GM23338 (cell line): ENCODE data around the gene ZNF837.
A peak's percentile ranks its signal among the peaks of the same experiment; 100 is the strongest.

ENCODE experiments used
- CTCF ChIP-seq, 2 experiments: fragments of 200-600 bp in 1 of 2; sonication (generic) in 1 of 2; conservative IDR thresholded peaks; 2 replicates each; pipeline versions ENCODE4 v1.5.1 to v1.6.1; 2016 to 2017; ENCODE audit warnings: antibody characterized with exemption in 2 of 2, low read depth in 2 of 2, mild to moderate bottlenecking in 2 of 2, moderate library complexity in 1 of 2
- ETS1 ChIP-seq: IDR thresholded peaks from 2 replicates; pipeline ENCODE4 v1.6.1; 2016; ENCODE audit warnings: antibody characterized with exemption
- EZH2 ChIP-seq: fragments of 200-600 bp; sonication (generic); IDR thresholded peaks from one replicate; pipeline ENCODE4 v1.8.0; 2017; ENCODE audit warnings: antibody characterized with exemption, mild to moderate bottlenecking, low read depth; ENCODE audit not compliant: unreplicated experiment
- JUNB ChIP-seq: IDR thresholded peaks from one replicate; pipeline ENCODE4 v1.6.1; 2016; ENCODE audit warnings: antibody characterized with exemption; ENCODE audit not compliant: unreplicated experiment
- POLR2AphosphoS5 ChIP-seq: IDR thresholded peaks from 2 replicates; pipeline ENCODE4 v1.6.1; 2016; ENCODE audit warnings: antibody characterized with exemption, low read depth
- REST ChIP-seq: IDR thresholded peaks from one replicate; pipeline ENCODE4 v1.6.1; 2018; ENCODE audit warnings: antibody characterized with exemption; ENCODE audit not compliant: unreplicated experiment

- TF ChIP-seq CTCF (conservative IDR thresholded peaks at IDR 0.05; ENCODE audit: low read depth in 2 of 2) (no peak), EZH2 (no peak), REST (no peak), ETS1 (peak; percentile 96), JUNB (no peak), POLR2AphosphoS5 (peak; percentile 97)
Observed at GRCh38 chr19:58408152-58409009, 27.6 kb upstream of the ZNF837 start, which contains the start of gene ZNF584.
